Ishikawa (cell line): ENCODE measurements around the gene ARMC8.

Source experiments
- CEBPB ChIP-seq: IDR thresholded peaks from 2 replicates; pipeline ENCODE4 v1.6.1; 2012
- CREB1 ChIP-seq: IDR thresholded peaks from 2 replicates; pipeline ENCODE4 v1.6.1; 2012; ENCODE audit warnings: low read depth
- EGR1 ChIP-seq: IDR thresholded peaks from 2 replicates; pipeline ENCODE4 v1.6.1; 2012
- EP300 ChIP-seq: IDR thresholded peaks from 2 replicates; pipeline ENCODE4 v1.6.1; 2012; ENCODE audit warnings: borderline replicate concordance
- FOXM1 ChIP-seq: IDR thresholded peaks from 2 replicates; pipeline ENCODE4 v1.6.1; 2012; ENCODE audit warnings: low read depth, borderline replicate concordance
- MAX ChIP-seq: IDR thresholded peaks from 2 replicates; pipeline ENCODE4 v1.6.1; 2012
- NFIC ChIP-seq: IDR thresholded peaks from 2 replicates; pipeline ENCODE4 v1.6.1; 2012
- RAD21 ChIP-seq: IDR thresholded peaks from 2 replicates; pipeline ENCODE4 v1.6.1; 2012; ENCODE audit warnings: low read depth
- REST ChIP-seq: IDR thresholded peaks from 2 replicates; pipeline ENCODE4 v1.6.1; 2012; ENCODE audit warnings: low read depth, mild to moderate bottlenecking
- TAF1 ChIP-seq: IDR thresholded peaks from 2 replicates; pipeline ENCODE4 v1.6.1; 2012; ENCODE audit warnings: low read depth, mild to moderate bottlenecking
- TCF12 ChIP-seq: IDR thresholded peaks from 2 replicates; pipeline ENCODE4 v1.6.1; 2012; ENCODE audit warnings: low read depth
- TEAD4 ChIP-seq: IDR thresholded peaks from 2 replicates; pipeline ENCODE4 v1.6.1; 2012
- USF1 ChIP-seq: IDR thresholded peaks from 2 replicates; pipeline ENCODE4 v1.6.1; 2012
- YY1 ChIP-seq: IDR thresholded peaks from 2 replicates; pipeline ENCODE4 v1.6.1; 2012; ENCODE audit warnings: low read depth
- ZBTB7A ChIP-seq: IDR thresholded peaks from 2 replicates; pipeline ENCODE4 v1.6.1; 2012; ENCODE audit warnings: low read depth

ARMC8 gene

DNA sequence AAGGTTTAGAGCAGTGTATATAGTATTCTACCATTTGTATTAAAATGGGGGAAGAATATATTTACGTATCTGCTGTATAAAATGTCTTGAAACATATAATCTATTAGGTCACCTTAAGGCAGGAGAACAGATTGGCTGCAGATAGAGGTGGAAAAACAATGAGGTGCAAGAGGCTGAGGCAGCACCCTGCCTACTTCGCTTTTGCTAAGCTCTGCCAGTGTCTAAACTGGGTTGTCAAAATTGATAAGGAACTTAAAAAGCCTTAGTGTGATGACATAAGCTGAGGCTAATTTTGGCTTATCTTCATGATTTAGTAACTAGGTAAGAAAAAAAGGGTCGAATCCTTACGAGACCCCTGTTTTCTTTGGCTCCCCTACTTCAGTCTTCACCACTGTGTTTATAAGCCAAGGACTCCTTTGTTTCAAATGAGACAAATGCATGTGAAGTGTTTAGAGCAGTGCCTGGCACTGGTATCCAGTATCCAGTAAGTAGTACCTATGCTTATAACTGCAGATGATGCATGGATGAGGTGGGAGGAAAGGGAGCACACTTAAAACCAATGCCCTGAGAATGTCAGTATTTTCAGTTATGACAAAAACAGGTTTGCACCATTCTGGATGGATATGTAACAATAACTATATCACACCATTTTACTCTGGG lies 45.7 kb downstream of the ARMC8 start:
- no peak for TF ChIP-seq USF1
- TF ChIP-seq ZBTB7A = no peak
- TF ChIP-seq CEBPB = no peak
- TF ChIP-seq FOXM1 = no peak
- no peak for TF ChIP-seq MAX
- no peak for TF ChIP-seq TAF1
- TF ChIP-seq EP300 = no peak
- TF ChIP-seq CREB1 = no peak

- TF ChIP-seq EP300 (no peak), TCF12 (no peak), EGR1 (no peak), ZBTB7A (no peak), RAD21 (no peak), NFIC (no peak), MAX (no peak), YY1 (no peak), CEBPB (no peak), TEAD4 (no peak), USF1 (no peak), FOXM1 (no peak), TAF1 (no peak), CREB1 (no peak), REST (no peak)
Observed at GRCh38 chr3:138234401-138235179, 47.5 kb downstream of the ARMC8 start.

DNA sequence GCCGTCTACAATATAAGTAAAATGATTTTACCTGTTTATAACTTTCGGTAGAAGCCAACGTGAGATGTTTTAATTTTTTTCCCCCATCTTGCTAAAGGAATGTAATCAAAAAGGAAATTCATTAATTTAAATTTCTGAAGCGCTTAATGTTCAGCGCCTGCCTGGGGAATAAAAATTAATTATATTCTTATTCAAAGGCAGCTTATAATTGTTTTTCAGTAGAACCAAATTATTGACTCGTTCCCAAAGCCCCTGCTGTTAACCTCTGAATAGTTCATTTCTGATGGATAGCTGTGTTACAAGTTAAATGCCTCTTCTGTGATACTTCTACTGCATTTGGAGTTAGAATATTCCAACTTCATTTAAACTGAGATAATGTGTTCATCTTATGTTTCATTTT lies 51.6 kb downstream of the ARMC8 start:
- TF ChIP-seq EGR1 = no peak
- TF ChIP-seq USF1 = no peak
- no peak for TF ChIP-seq MAX
- no peak for TF ChIP-seq NFIC
- TF ChIP-seq TEAD4 = no peak
- TF ChIP-seq RAD21 = no peak
- TF ChIP-seq TCF12 = no peak

GRCh38 chr3:138241061-138241460 lies 54.0 kb downstream of the ARMC8 start:
- TF ChIP-seq CREB1 = no peak

DNA sequence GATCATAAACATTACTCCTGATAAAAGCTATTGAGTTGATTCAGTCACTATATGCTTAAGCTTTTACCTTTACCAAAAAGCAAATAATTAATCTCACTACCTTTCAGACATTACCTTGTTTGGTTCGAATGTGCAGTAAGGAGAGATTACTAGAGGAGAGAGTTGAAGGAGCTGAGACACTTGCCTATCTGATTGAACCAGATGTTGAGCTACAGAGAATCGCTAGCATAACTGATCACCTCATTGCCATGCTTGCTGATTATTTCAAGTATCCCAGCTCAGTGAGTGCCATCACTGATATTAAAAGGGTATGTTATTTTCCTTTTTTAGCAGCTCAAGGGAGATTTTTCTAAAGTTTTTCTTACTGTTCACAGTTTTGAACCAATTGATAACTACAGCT lies 54.6 kb downstream of the ARMC8 start:
- TF ChIP-seq CEBPB (no peak), TCF12 (no peak), EP300 (no peak), TAF1 (no peak), EGR1 (no peak), REST (no peak), NFIC (no peak), YY1 (no peak), ZBTB7A (no peak), CREB1 (no peak), TEAD4 (no peak), RAD21 (no peak), FOXM1 (no peak), MAX (no peak), USF1 (no peak)
